ENCODE data around the gene TRIM32. TPM values are rescaled to one million over a fixed set of nuclear protein-coding genes. Genes with fewer than 3 reads are reported as not detected.
A peak's percentile ranks its signal among the peaks of the same experiment; 100 is the strongest.

TRIM32 gene
- total RNA-seq, 1 experiment from 2014 or later = 17.8 TPM

- H3K27me3 Mint-ChIP-seq (ENCODE audit: insufficient read depth, unreplicated experiment) = no peaks in the 10 kb centered on the region
- POLR2A ChIA-PET = no interaction called here
- intact Hi-C loops (cut with micrococcal nuclease) = no loop called here
- no peak for TF ChIP-seq CTCF (IDR thresholded peaks at IDR 0.05; ENCODE audit: unreplicated experiment)
- CTCF ChIA-PET = interaction anchor here (0.7 to 5.9 kb wide), 4 partner anchors 10 to 134 kb away, joined by 3 to 46 read pairs (median 6); no protein-coding TSS in a partner anchor
- no peak for DNase-seq (ENCODE audit: unreplicated experiment)
- BruUV-seq (replicated peaks) = no TSS peak
- H3K36me3 Mint-ChIP-seq (ENCODE audit: insufficient read depth, unreplicated experiment) = no peaks in the 10 kb centered on the region
- no peak overlapping the region for H3K4me3 Mint-ChIP-seq (ENCODE audit: unreplicated experiment)
- no peak overlapping the region for H3K27ac Mint-ChIP-seq (ENCODE audit: low read depth, unreplicated experiment)
- H3K9me3 Mint-ChIP-seq (ENCODE audit: unreplicated experiment) = no peaks in the 10 kb centered on the region
- H3K4me1 Mint-ChIP-seq (ENCODE audit: insufficient read depth, unreplicated experiment) = no peaks in the 10 kb centered on the region
Measured at GRCh38 chr9:116726602-116727001, 39.5 kb downstream of the TRIM32 start.

- TF ChIP-seq CTCF (IDR thresholded peaks at IDR 0.05; ENCODE audit: unreplicated experiment) = no peak
- Mint-ChIP-seq H3K4me1 (ENCODE audit: insufficient read depth, unreplicated experiment) (peaks cover 9% of the 10 kb centered on the region), H3K4me3 (ENCODE audit: unreplicated experiment) (no peak overlapping the region), H3K27ac (ENCODE audit: low read depth, unreplicated experiment) (no peak overlapping the region), H3K9me3 (ENCODE audit: unreplicated experiment) (no peaks in the 10 kb centered on the region), H3K36me3 (ENCODE audit: insufficient read depth, unreplicated experiment) (no peaks in the 10 kb centered on the region), H3K27me3 (ENCODE audit: insufficient read depth, unreplicated experiment) (no peaks in the 10 kb centered on the region)
- intact Hi-C loops (cut with micrococcal nuclease) = no loop called here
- ChIA-PET POLR2A (no interaction called here), CTCF (interaction anchor here (0.7 to 12.1 kb wide), 2 partner anchors 10 to 127 kb away, joined by 3 to 483 read pairs; no protein-coding TSS in a partner anchor)
- DNase-seq (ENCODE audit: unreplicated experiment) = no peak
- BruUV-seq (replicated peaks) = no TSS peak
Measured at GRCh38 chr9:116733010-116733641, 46.0 kb downstream of the TRIM32 start.

- ChIA-PET POLR2A (interaction anchor here (2.0 to 3.5 kb wide), 2 partner anchors 101 to 122 kb away, joined by 12 to 47 read pairs; no protein-coding TSS in a partner anchor), CTCF (interaction anchor here (0.6 to 12.1 kb wide), 71 partner anchors 9 to 829 kb away, joined by 3 to 483 read pairs (median 5); no protein-coding TSS in a partner anchor)
- no peak for TF ChIP-seq CTCF (IDR thresholded peaks at IDR 0.05; ENCODE audit: unreplicated experiment)
- no peak overlapping the region for H3K27ac Mint-ChIP-seq (ENCODE audit: low read depth, unreplicated experiment)
- no peaks in the 10 kb centered on the region for H3K27me3 Mint-ChIP-seq (ENCODE audit: insufficient read depth, unreplicated experiment)
- peaks cover 9% of the 10 kb centered on the region for H3K4me1 Mint-ChIP-seq (ENCODE audit: insufficient read depth, unreplicated experiment)
- H3K4me3 Mint-ChIP-seq (ENCODE audit: unreplicated experiment) = no peak overlapping the region
- no peaks in the 10 kb centered on the region for H3K9me3 Mint-ChIP-seq (ENCODE audit: unreplicated experiment)
- intact Hi-C loops (cut with micrococcal nuclease) = loop anchor here (1.0 kb wide), 2 partner anchors 124 to 192 kb away; no protein-coding TSS in a partner anchor
- no TSS peak for BruUV-seq (replicated peaks)
- no peaks in the 10 kb centered on the region for H3K36me3 Mint-ChIP-seq (ENCODE audit: insufficient read depth, unreplicated experiment)
- DNase-seq (ENCODE audit: unreplicated experiment) = no peak
Measured at GRCh38 chr9:116736399-116737151, 49.5 kb downstream of the TRIM32 start.

- no TSS peak for BruUV-seq (replicated peaks)
- peak overlapping the region; percentile 0 for H3K27ac Mint-ChIP-seq (ENCODE audit: low read depth, unreplicated experiment)
- H3K4me1 Mint-ChIP-seq (ENCODE audit: insufficient read depth, unreplicated experiment) = peaks cover 9% of the 10 kb centered on the region
- no peaks in the 10 kb centered on the region for H3K36me3 Mint-ChIP-seq (ENCODE audit: insufficient read depth, unreplicated experiment)
- ChIA-PET CTCF (interaction anchor here (0.6 to 12.1 kb wide), 86 partner anchors 8 to 918 kb away, joined by 3 to 483 read pairs (median 4); no protein-coding TSS in a partner anchor), POLR2A (interaction anchor here (2.0 to 3.5 kb wide), 2 partner anchors 100 to 122 kb away, joined by 12 to 47 read pairs; no protein-coding TSS in a partner anchor)
- H3K27me3 Mint-ChIP-seq (ENCODE audit: insufficient read depth, unreplicated experiment) = no peaks in the 10 kb centered on the region
- peak; percentile 96 for TF ChIP-seq CTCF (IDR thresholded peaks at IDR 0.05; ENCODE audit: unreplicated experiment)
- intact Hi-C loops (cut with micrococcal nuclease) = loop anchor here (1.0 kb wide), 2 partner anchors 123 to 191 kb away; no protein-coding TSS in a partner anchor
- H3K4me3 Mint-ChIP-seq (ENCODE audit: unreplicated experiment) = peak overlapping the region; percentile 2
- no peaks in the 10 kb centered on the region for H3K9me3 Mint-ChIP-seq (ENCODE audit: unreplicated experiment)
- DNase-seq (ENCODE audit: unreplicated experiment) = peak; percentile 85
Measured at GRCh38 chr9:116737152-116737546, 50.0 kb downstream of the TRIM32 start.

Measured in MCF 10A (cell line).